Measurements from ENCODE around the gene ATP9B.

The ATP9B gene

GRCh38 chr18:79332646-79333045 is 263.5 kb downstream of the ATP9B start:
- H3K4me3 ChIP-seq (ENCODE audit: low read depth, low read length): no peak overlapping the region
- TF ChIP-seq, protein P1, sequence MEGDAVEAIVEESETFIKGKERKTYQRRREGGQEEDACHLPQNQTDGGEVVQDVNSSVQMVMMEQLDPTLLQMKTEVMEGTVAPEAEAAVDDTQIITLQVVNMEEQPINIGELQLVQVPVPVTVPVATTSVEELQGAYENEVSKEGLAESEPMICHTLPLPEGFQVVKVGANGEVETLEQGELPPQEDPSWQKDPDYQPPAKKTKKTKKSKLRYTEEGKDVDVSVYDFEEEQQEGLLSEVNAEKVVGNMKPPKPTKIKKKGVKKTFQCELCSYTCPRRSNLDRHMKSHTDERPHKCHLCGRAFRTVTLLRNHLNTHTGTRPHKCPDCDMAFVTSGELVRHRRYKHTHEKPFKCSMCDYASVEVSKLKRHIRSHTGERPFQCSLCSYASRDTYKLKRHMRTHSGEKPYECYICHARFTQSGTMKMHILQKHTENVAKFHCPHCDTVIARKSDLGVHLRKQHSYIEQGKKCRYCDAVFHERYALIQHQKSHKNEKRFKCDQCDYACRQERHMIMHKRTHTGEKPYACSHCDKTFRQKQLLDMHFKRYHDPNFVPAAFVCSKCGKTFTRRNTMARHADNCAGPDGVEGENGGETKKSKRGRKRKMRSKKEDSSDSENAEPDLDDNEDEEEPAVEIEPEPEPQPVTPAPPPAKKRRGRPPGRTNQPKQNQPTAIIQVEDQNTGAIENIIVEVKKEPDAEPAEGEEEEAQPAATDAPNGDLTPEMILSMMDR (IDR thresholded peaks at IDR 0.05; ENCODE audit: borderline replicate concordance, insufficient read depth, low read depth, low read length): no peak

GRCh38 chr18:79333046-79333445 is 263.9 kb downstream of the ATP9B start:
- TF ChIP-seq, protein P1 (IDR thresholded peaks at IDR 0.05; ENCODE audit: borderline replicate concordance, insufficient read depth, low read depth, low read length): no peak
- no peak overlapping the region for H3K4me3 ChIP-seq (ENCODE audit: low read depth, low read length)

GRCh38 chr18:79334496-79335233 is 265.5 kb downstream of the ATP9B start:
- no peak overlapping the region for H3K4me3 ChIP-seq (ENCODE audit: low read depth, low read length)
- TF ChIP-seq, protein P1 (IDR thresholded peaks at IDR 0.05; ENCODE audit: borderline replicate concordance, insufficient read depth, low read depth, low read length): no peak

DNA sequence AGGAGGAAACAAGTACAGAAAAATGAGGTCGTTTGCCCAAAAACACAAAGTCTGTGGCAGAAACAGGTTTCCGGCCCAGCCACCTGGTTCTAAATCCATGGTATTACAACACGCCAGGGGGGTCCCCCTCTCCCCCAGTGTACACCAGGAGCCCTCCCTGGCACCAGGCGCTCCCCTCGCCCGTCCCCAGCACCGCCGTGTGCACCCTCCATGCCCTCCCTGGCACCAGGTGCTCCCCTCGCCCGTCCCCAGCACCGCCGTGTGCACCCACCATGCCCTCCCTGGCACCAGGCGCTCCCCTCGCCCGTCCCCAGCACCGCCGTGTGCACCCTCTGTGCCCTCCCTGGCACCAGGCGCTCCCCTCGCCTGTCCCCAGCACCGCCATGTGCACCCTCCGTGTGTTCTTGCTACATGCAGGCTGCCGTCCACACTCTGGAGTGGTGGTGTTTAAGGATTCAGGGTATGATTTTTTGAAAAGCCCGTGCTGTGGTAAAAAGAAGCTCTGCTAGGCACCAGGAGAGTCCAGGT is 266.7 kb downstream of the ATP9B start:
- TF ChIP-seq, protein P1 (IDR thresholded peaks at IDR 0.05; ENCODE audit: borderline replicate concordance, insufficient read depth, low read depth, low read length): no peak
- no peak overlapping the region for H3K4me3 ChIP-seq (ENCODE audit: low read depth, low read length)

DNA sequence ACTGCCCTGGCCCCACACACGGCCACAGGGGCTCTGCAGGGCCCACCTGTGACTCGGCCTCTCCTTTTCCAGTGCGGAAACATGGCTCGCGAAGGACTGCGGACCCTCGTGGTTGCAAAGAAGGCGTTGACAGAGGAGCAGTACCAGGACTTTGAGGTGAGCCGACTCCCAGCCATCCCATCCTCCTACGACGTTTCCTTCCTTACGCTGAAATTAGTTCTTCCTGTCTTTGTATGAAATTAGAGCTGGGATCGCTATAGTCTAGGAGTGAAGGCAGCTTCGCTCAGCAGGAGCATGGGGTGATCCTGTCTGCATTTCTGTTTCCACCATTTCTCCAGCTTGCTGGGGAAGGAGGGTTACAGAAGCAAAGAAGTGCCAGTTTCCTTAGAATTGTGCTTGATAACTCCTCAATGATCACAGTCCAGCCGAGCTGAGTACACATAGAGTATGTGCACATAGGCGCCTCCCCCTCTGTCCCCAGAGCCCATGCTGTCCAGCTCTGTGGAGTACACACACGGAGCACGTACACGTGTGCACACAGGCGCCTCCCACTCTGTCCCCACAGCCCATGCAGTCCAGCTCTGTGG is 267.5 kb downstream of the ATP9B start:
- TF ChIP-seq, protein P1 (IDR thresholded peaks at IDR 0.05; ENCODE audit: borderline replicate concordance, insufficient read depth, low read depth, low read length): no peak
- no peak overlapping the region for H3K4me3 ChIP-seq (ENCODE audit: low read depth, low read length)

DNA sequence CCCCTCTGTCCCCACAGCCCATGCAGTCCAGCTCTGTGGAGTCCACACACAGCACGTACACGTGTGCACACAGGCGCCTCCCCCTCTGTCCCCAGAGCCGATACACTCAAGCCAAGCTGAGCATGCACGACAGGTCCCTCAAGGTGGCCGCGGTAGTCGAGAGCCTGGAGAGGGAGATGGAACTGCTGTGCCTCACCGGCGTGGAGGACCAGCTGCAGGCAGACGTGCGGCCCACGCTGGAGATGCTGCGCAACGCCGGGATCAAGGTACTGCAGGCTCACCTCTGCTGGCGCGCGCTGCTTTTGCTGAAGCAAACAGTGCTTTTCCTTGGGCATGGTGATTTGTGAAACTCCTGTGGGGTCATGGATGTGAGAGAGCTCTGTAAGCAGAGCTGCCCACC is 268.0 kb downstream of the ATP9B start:
- H3K4me3 ChIP-seq (ENCODE audit: low read depth, low read length): no peak overlapping the region
- TF ChIP-seq, protein P1 (IDR thresholded peaks at IDR 0.05; ENCODE audit: borderline replicate concordance, insufficient read depth, low read depth, low read length): no peak

- TF ChIP-seq, protein P1 (IDR thresholded peaks at IDR 0.05; ENCODE audit: borderline replicate concordance, insufficient read depth, low read depth, low read length): no peak
Measured at GRCh38 chr18:79337620-79338019, 268.4 kb downstream of the ATP9B start.

More at GRCh38 chr18:79337620-79338019, 268.4 kb downstream of the ATP9B start:
- H3K4me3 ChIP-seq (ENCODE audit: low read depth, low read length): no peak overlapping the region
